ENCODE results near the gene CSNK1G1. TPM values are rescaled to one million over a fixed set of nuclear protein-coding genes. Genes with fewer than 3 reads are reported as not detected.

Gene CSNK1G1
- total RNA-seq (2021; fragmentation: NEBNext Ultra II Directional; extraction: Animal tissue kit (Norgen Biotek cat#: 25700)) (12.9 and 13.5 TPM in 2 replicates), polyA plus RNA-seq (2011; rRNA removed) (4.3 and 6.0 TPM in 2 replicates), polyA minus RNA-seq (2011; rRNA and poly(A)+ RNA removed) (39.4 and 44.4 TPM in 2 replicates)
- 5.6 TPM for polyA plus RNA-seq (2011; cell fraction: cytosol; rRNA removed)
- polyA plus RNA-seq (2011; cell fraction: nucleus; rRNA removed): 4.5 TPM
- 5.9 to 9.9 TPM (median 8.6 TPM) in 4 replicates for polyA plus RNA-seq (2012, experiment 1 of 2)
- 1.2 TPM for polyA plus RNA-seq (2012, experiment 2 of 2)
- 5.7 TPM for polyA plus RNA-seq (2013, experiment 1 of 2)
- polyA plus RNA-seq (2013, experiment 2 of 2): 6.1 TPM
- 13.8 TPM for polyA minus RNA-seq (2011; cell fraction: cytosol; rRNA and poly(A)+ RNA removed)
- polyA minus RNA-seq (2011; cell fraction: nucleus; rRNA and poly(A)+ RNA removed): 47.9 TPM
- long read RNA-seq, experiment 1, full-length matches to known transcripts: 2 of 13 reads
- long read RNA-seq, experiment 1, partial matches to known transcripts: 1 of 13 reads
- long read RNA-seq, experiment 1, other reads (novel, unspliced or antisense): 10 of 13 reads
- long read RNA-seq, experiment 2, full-length matches to known transcripts: 8 of 12 reads
- long read RNA-seq, experiment 2, partial matches to known transcripts: 0 of 12 reads
- long read RNA-seq, experiment 2, other reads (novel, unspliced or antisense): 4 of 12 reads

DNA sequence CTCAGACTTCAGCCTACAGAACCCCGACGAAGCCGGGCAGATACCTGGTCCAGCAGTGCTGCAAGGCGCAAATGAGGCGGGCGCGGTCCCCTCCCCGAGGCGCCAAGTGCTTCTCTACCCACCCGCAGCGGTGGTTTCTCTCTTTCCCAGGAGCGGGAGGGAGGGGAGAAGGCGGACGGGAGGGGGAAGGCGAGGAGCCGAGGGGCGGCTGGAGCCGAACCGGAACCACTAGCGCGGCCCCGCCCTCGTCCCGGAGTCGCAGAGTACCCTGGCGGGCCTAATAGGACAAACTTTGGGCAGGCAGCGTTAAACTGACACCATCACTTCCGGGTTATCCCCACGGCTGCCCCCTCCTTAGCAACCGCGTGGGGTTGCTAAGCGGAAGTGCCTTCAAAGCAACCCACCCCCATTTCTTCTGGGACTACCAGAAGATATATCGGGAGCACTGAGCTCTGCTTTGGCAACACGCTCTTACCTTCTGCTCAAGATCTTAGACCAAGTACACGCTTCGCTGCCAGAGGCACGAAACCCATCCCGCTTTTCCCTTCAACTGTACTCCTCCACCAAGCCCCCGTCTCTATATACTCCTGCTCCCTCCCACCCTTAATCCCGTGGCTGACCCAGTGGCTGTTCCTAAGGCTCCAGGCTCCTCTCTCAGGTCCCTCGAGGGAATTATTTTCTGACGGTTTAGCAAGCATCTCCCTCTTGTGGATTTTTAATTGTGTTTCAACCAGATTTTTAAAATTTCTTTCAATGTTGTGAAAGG, at the start of gene CSNK1G1:
Gene CSNK1G1, minus strand, starts transcription at position 230 of the 766 bp plus-strand sequence. CDS start 55,674 bp downstream, outside the sequence.
- FAIRE-seq (no peak), DNase-seq (ENCODE audit: low read depth in 1 of 2, low spot score in 2 of 2) (peak; percentile 90 to 94)
- H3K27me3 ChIP-seq (replicated peaks in 1 of 4; ENCODE audit: control insufficient read depth in 3 of 4, extremely low read depth in 1 of 4, insufficient read depth in 3 of 4, low read length in 3 of 4): no peaks in the 10 kb centered on the region
- peak within 1 kb of the TSS; percentile 87 for H2BK5ac ChIP-seq (ENCODE audit: low read depth, low read length)
- H3K4me2 ChIP-seq (ENCODE audit: insufficient read depth in 1 of 2, low read depth in 2 of 2, low read length in 2 of 2): peak within 1 kb of the TSS; percentile 79 to 90
- peak within 1 kb of the TSS; percentile 60 for H3K18ac ChIP-seq (ENCODE audit: extremely low read depth, low read length)
- peak within 1 kb of the TSS; percentile 68 to 95 (median 80) for H3K4me3 ChIP-seq (ENCODE audit: extremely low read depth in 1 of 4, insufficient read depth in 2 of 4, low read depth in 3 of 4, low read length in 4 of 4)
- peak within 1 kb of the TSS; percentile 79 to 96 (median 86) for H3K9ac ChIP-seq (replicated peaks in 1 of 4; ENCODE audit: extremely low read depth in 1 of 4, low read depth in 3 of 4, low read length in 3 of 4)
- no peak within 1 kb of the TSS for H4K91ac ChIP-seq (replicated peaks; ENCODE audit: insufficient read length, low read length)
- peak within 1 kb of the TSS; percentile 62; the same call in 1 of the 2 replicates for H2AFZ ChIP-seq (ENCODE audit: low read length)
- H3K9me3 ChIP-seq (ENCODE audit: insufficient read depth in 2 of 2, low read depth in 1 of 2, low read length in 1 of 2): no peaks in the 10 kb centered on the region
- peaks cover 0 to 34% of the 10 kb centered on the region in 2 experiments; a peak in 3 of 4 replicates for H3K79me2 ChIP-seq (ENCODE audit: control insufficient read depth in 1 of 2, insufficient read depth in 2 of 2, low read length in 2 of 2)
- no peak within 1 kb of the TSS for H2BK120ac ChIP-seq (replicated peaks; ENCODE audit: low read depth, low read length)
- H3K36me3 ChIP-seq (ENCODE audit: control insufficient read depth in 2 of 4, insufficient read depth in 4 of 4, low read length in 3 of 4): peaks cover 0 to 5% (median 0%) of the 10 kb centered on the region in 4 experiments; a peak in 2 of 8 replicates
- H2BK20ac ChIP-seq (ENCODE audit: low read length): no peak within 1 kb of the TSS
- no peak within 1 kb of the TSS for H3K14ac ChIP-seq (ENCODE audit: insufficient read length)
- no peak within 1 kb of the TSS for H3K4ac ChIP-seq (replicated peaks; ENCODE audit: insufficient read length, low read depth, low read length)
- H3K4me1 ChIP-seq (replicated peaks in 1 of 4; ENCODE audit: control insufficient read depth in 3 of 4, insufficient read depth in 4 of 4, low read length in 3 of 4): peaks cover 0 to 2% (median 0%) of the 10 kb centered on the region in 4 experiments; a peak in 2 of 7 replicates
- H2BK12ac ChIP-seq (ENCODE audit: low read depth, low read length): peak within 1 kb of the TSS; percentile 4; the same call in 1 of the 2 replicates
- H3K23me2 ChIP-seq (ENCODE audit: low read depth, low read length): peaks cover 2% of the 10 kb centered on the region; the same call in 1 of the 2 replicates
- CTCF ChIA-PET (ENCODE audit: partially characterized antibody): interaction anchor here (0.5 to 1.9 kb wide), 3 partner anchors 17 to 208 kb away, joined by 3 to 4 read pairs (median 3); no protein-coding TSS in a partner anchor
- H4K8ac ChIP-seq (ENCODE audit: extremely low read depth, insufficient read depth, low read length): peak within 1 kb of the TSS; percentile 98; the same call in 1 of the 2 replicates
- H3K23ac ChIP-seq (ENCODE audit: insufficient read length): no peak within 1 kb of the TSS
- H3K56ac ChIP-seq (replicated peaks; ENCODE audit: insufficient read length, low read depth, low read length): peak within 1 kb of the TSS; percentile 54
- H3K27ac ChIP-seq (ENCODE audit: low read depth, low read length): peak within 1 kb of the TSS; percentile 75
- no peaks in the 10 kb centered on the region for H4K20me1 ChIP-seq (replicated peaks in 1 of 2; ENCODE audit: control insufficient read depth in 1 of 2, insufficient read depth in 2 of 2, low read length in 2 of 2)
- H3K79me1 ChIP-seq (ENCODE audit: low read depth, low read length): no peaks in the 10 kb centered on the region
- 3% methylated on average over 19 of the region's 42 CpGs; no CpG with 5 or more reads in 1 of the 2 experiments for WGBS, 2 experiments (ENCODE audit: extremely low coverage in 1 of 2, insufficient coverage in 1 of 2, insufficient read length in 1 of 2, insufficient replicate concordance in 2 of 2, low coverage in 1 of 2, low lambda C conversion rate in 2 of 2, missing lambda C conversion rate in 1 of 2)
- POLR2A ChIA-PET (ENCODE audit: partially characterized antibody): interaction anchor here (0.6 to 1.7 kb wide), 10 partner anchors 8 to 194 kb away, joined by 3 to 8 read pairs (median 3); partner anchors contain the start of gene PPIB
- peak within 1 kb of the TSS; percentile 54 for H4K5ac ChIP-seq (ENCODE audit: insufficient read length, low read depth, low read length)
- no peak within 1 kb of the TSS for H2AK5ac ChIP-seq (ENCODE audit: low read depth, low read length)
- no peak within 1 kb of the TSS for H2BK15ac ChIP-seq (ENCODE audit: low read length)
- peak; percentile 97 to 98 for TF ChIP-seq SIN3A (conservative IDR thresholded peaks at IDR 0.05 in 1 of 2, IDR thresholded peaks at IDR 0.05 in 1 of 2; ENCODE audit: low read depth in 1 of 2, low read length in 2 of 2)
- TF ChIP-seq, protein P1, sequence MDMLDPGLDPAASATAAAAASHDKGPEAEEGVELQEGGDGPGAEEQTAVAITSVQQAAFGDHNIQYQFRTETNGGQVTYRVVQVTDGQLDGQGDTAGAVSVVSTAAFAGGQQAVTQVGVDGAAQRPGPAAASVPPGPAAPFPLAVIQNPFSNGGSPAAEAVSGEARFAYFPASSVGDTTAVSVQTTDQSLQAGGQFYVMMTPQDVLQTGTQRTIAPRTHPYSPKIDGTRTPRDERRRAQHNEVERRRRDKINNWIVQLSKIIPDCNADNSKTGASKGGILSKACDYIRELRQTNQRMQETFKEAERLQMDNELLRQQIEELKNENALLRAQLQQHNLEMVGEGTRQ (IDR thresholded peaks at IDR 0.05; ENCODE audit: low read length): no peak
- peak; percentile 35; the same call in 1 of the 2 replicates for TF ChIP-seq TBP (IDR thresholded peaks at IDR 0.05; ENCODE audit: low read depth, low read length)
- TF ChIP-seq SP1 (IDR thresholded peaks at IDR 0.05; ENCODE audit: low read depth, low read length): 0 out of 2 replicates have a peak, but pooled peaks have one; percentile 55
- peak in 1 of 2 experiments; percentile 83; a peak in 2 of 3 replicates for TF ChIP-seq POLR2A (IDR thresholded peaks at IDR 0.05; ENCODE audit: control extremely low read depth in 1 of 2, low read depth in 2 of 2, low read length in 2 of 2)
- peak; percentile 52 for TF ChIP-seq POLR2AphosphoS5 (IDR thresholded peaks at IDR 0.05; ENCODE audit: low read depth, low read length)
- TF ChIP-seq KDM1A (IDR thresholded peaks at IDR 0.05; ENCODE audit: borderline replicate concordance, low read length): no peak
